T47D (cell line): ENCODE results near the gene NPAP1.
"Not testable (repeated sequence)": the region's sequence is repeated elsewhere in the genome, so short reads cannot be mapped to it uniquely, and the experiment has no call there.

Source experiments
- DNase-seq, 2 experiments: peaks; one replicate each; pipeline versions ENCODE4 v3.0.0 to v3.0.0-alpha.2; 2011 to 2012; ENCODE audit warnings: low read depth in 1 of 2, low spot score in 1 of 2
- JUND ChIP-seq: IDR thresholded peaks from 2 replicates; pipeline ENCODE4 v1.6.1; 2012; ENCODE audit warnings: low read depth
- in situ Hi-C: cut with HindIII; loops from 2 replicates; pipeline ENCODE4 v1.10.0; 2016; ENCODE audit warnings: low sequenced_read_pairs, low pct_unique_long_range_greater_than_20kb

Gene NPAP1

GRCh38 chr15:24675332-24676144 lies at the start of gene NPAP1:
NPAP1 (plus strand) TSS chr15:24675775; CDS start chr15:24675868, 93 bp downstream.
- no peak for TF ChIP-seq JUND
- in situ Hi-C loops, result no loop called here
- no peak for DNase-seq

- DNase-seq, result no peak
- TF ChIP-seq JUND, result no peak
- in situ Hi-C loops, result no loop called here
Measured at GRCh38 chr15:24627443-24627842, 48.1 kb upstream of the NPAP1 start.

- in situ Hi-C loops, result no loop called here
- no peak for TF ChIP-seq JUND
- DNase-seq, result no peak
Measured at GRCh38 chr15:24633082-24633481, 42.5 kb upstream of the NPAP1 start.

GRCh38 chr15:24639412-24639811 lies 36.2 kb upstream of the NPAP1 start:
- DNase-seq, in situ Hi-C loops: not testable (repeated sequence)

GRCh38 chr15:24645627-24646026 lies 29.9 kb upstream of the NPAP1 start:
- TF ChIP-seq JUND, result no peak
- no peak for DNase-seq
- in situ Hi-C loops, result no loop called here

- DNase-seq, result no peak
- in situ Hi-C loops, result no loop called here
- no peak for TF ChIP-seq JUND
Measured at GRCh38 chr15:24659622-24660021, 16.0 kb upstream of the NPAP1 start.

GRCh38 chr15:24662991-24663390 lies 12.6 kb upstream of the NPAP1 start:
- TF ChIP-seq JUND, result no peak
- no peak for DNase-seq

GRCh38 chr15:24676431-24676830 lies 856 bp downstream of the NPAP1 start:
- no peak for TF ChIP-seq JUND
- in situ Hi-C loops, result no loop called here
- DNase-seq, result peak in 1 of 2 experiments; percentile 46

More at GRCh38 chr15:24662991-24663390, 12.6 kb upstream of the NPAP1 start:
- in situ Hi-C loops, result no loop called here

- no peak for TF ChIP-seq JUND
- in situ Hi-C loops, result no loop called here
- DNase-seq, result peak; percentile 58 to 78
Measured at GRCh38 chr15:24678485-24678884, 2.9 kb downstream of the NPAP1 start.

- in situ Hi-C loops, result no loop called here
- TF ChIP-seq JUND, result no peak
- DNase-seq, result no peak
Measured at GRCh38 chr15:24682002-24682401, 6.4 kb downstream of the NPAP1 start.

- DNase-seq, result peak in 1 of 2 experiments; percentile 60
- in situ Hi-C loops, result not testable (repeated sequence)
Measured at GRCh38 chr15:24682905-24683304, 7.3 kb downstream of the NPAP1 start.

- peak in 1 of 2 experiments; percentile 23 for DNase-seq
- in situ Hi-C loops, result no loop called here
- no peak for TF ChIP-seq JUND
Measured at GRCh38 chr15:24683736-24684135, 8.2 kb downstream of the NPAP1 start.

- TF ChIP-seq JUND, result no peak
- no peak for DNase-seq
- in situ Hi-C loops, result no loop called here
Measured at GRCh38 chr15:24684313-24684712, 8.7 kb downstream of the NPAP1 start.

GRCh38 chr15:24696201-24696600 lies 20.6 kb downstream of the NPAP1 start:
- no peak for DNase-seq
- TF ChIP-seq JUND, result no peak
- in situ Hi-C loops, result no loop called here
